H1 (cell line): Measurements from ENCODE around the gene ST6GALNAC5. TPM values are rescaled to one million over a fixed set of nuclear protein-coding genes. Genes with fewer than 3 reads are reported as not detected.

Experiments used
- CHD7 ChIP-seq: fragments of 300-600 bp; sonication (generic); IDR thresholded peaks from 2 replicates; pipeline ENCODE4 v1.7.1; 2012; ENCODE audit warnings: low read length, moderate library complexity, mild to moderate bottlenecking, inconsistent platforms; ENCODE audit not compliant: insufficient replicate concordance
- RFX5 ChIP-seq: IDR thresholded peaks from 2 replicates; pipeline ENCODE4 v1.6.1; 2011; ENCODE audit warnings: low read depth, low read length, improper control_type of control experiment, borderline replicate concordance
- SIN3A ChIP-seq, 2 experiments: IDR thresholded peaks in 1 of 2; conservative IDR thresholded peaks in 1 of 2; 2 replicates each; pipeline ENCODE4 v1.6.1; 2011 to 2012; ENCODE audit warnings: low read length in 2 of 2, improper control_type of control experiment in 1 of 2, low read depth in 1 of 2, mild to moderate bottlenecking in 1 of 2
- TBP ChIP-seq: IDR thresholded peaks from 2 replicates; pipeline ENCODE4 v1.6.1; 2011; ENCODE audit warnings: low read depth, low read length, improper control_type of control experiment
- polyA plus RNA-seq, 7 experiments: library from polyadenylated mRNA; depleted of rRNA in 3 of 7; stranded (reverse) in 5 of 7; unstranded in 2 of 7; fragments of >200 nt in 5 of 7; fragments of 200-250 nt in 2 of 7; gene quantifications; 1 replicate in 5 of 7; 2 replicates in 1 of 7; 4 replicates in 1 of 7; pipeline versions ENCODE4 v1.2.1 to v1.2.3, GENCODE V29; 2011 to 2013; ENCODE audit warnings: missing spikeins in 2 of 7, mixed read lengths in 2 of 7
- total RNA-seq: library from RNA; stranded (reverse); fragmentation: NEBNext Ultra II Directional; extraction: Animal tissue kit (Norgen Biotek cat#: 25700); gene quantifications from 2 replicates; pipeline ENCODE4 v1.2.1, GENCODE V29; 2021

ST6GALNAC5 gene
- total and polyA plus RNA-seq, 2 of the 8 experiments (the other 6 are each of a cell fraction or from before 2014, with no cell fraction given): 6.2 to 7.3 TPM

GRCh38 chr1:77085109-77085508, 217.8 kb downstream of the ST6GALNAC5 start (continued):
- TF ChIP-seq CHD7 (no peak), SIN3A (conservative IDR thresholded peaks at IDR 0.05 in 1 of 2, IDR thresholded peaks at IDR 0.05 in 1 of 2; ENCODE audit: low read depth in 1 of 2, low read length in 2 of 2) (no peak), RFX5 (no peak), TBP (no peak)
- TF ChIP-seq, all 59 proteins: peak for 1
